ENCODE data around the gene ARHGEF3.

Gene ARHGEF3

GRCh38 chr3:56838448-56838847 lies 36.7 kb upstream of the ARHGEF3 start:
- CTCF ChIA-PET, result no interaction called here
- POLR2A ChIA-PET, result no interaction called here
- TF ChIP-seq NFRKB (IDR thresholded peaks at IDR 0.05) (no peak), FOXM1 (IDR thresholded peaks at IDR 0.05; ENCODE audit: borderline replicate concordance) (no peak), TARDBP (IDR thresholded peaks at IDR 0.05) (no peak), CTBP1 (IDR thresholded peaks at IDR 0.05; ENCODE audit: borderline replicate concordance) (no peak), LEF1 (IDR thresholded peaks at IDR 0.05; ENCODE audit: borderline replicate concordance) (no peak), ELF4 (IDR thresholded peaks at IDR 0.05) (no peak), SUZ12 (IDR thresholded peaks at IDR 0.05) (no peak), ZNF384 (IDR thresholded peaks at IDR 0.05) (no peak), ARNT (IDR thresholded peaks at IDR 0.05) (no peak), L3MBTL2 (conservative IDR thresholded peaks at IDR 0.05) (no peak), FOXA1 (IDR thresholded peaks at IDR 0.05) (no peak), BHLHE40 (IDR thresholded peaks at IDR 0.05; ENCODE audit: borderline replicate concordance) (no peak), FOXK2 (IDR thresholded peaks at IDR 0.05) (no peak), PKNOX1 (IDR thresholded peaks at IDR 0.05) (no peak), SP1 (IDR thresholded peaks at IDR 0.05) (no peak), HDGF (IDR thresholded peaks at IDR 0.05; ENCODE audit: borderline replicate concordance) (no peak)
- no peak for DNase-seq (ENCODE audit: extremely low spot score)

GRCh38 chr3:56837196-56837955 lies 35.6 kb upstream of the ARHGEF3 start:
- DNase-seq (ENCODE audit: extremely low spot score), result no peak
- no peak for TF ChIP-seq L3MBTL2 (conservative IDR thresholded peaks at IDR 0.05)
- ChIA-PET CTCF (no interaction called here), POLR2A (interaction anchor here (1.7 kb wide), 1 partner anchor 36 kb away, joined by 4 read pairs; no protein-coding TSS in a partner anchor)

- POLR2A ChIA-PET, result interaction anchor here (1.7 kb wide), 1 partner anchor 35 kb away, joined by 4 read pairs; no protein-coding TSS in a partner anchor
- no peak for TF ChIP-seq FOXM1 (IDR thresholded peaks at IDR 0.05; ENCODE audit: borderline replicate concordance)
- TF ChIP-seq TARDBP (IDR thresholded peaks at IDR 0.05), result no peak
- TF ChIP-seq ELF4 (IDR thresholded peaks at IDR 0.05), result no peak
- TF ChIP-seq PKNOX1 (IDR thresholded peaks at IDR 0.05), result no peak
- TF ChIP-seq L3MBTL2 (conservative IDR thresholded peaks at IDR 0.05), result no peak
- no peak for TF ChIP-seq FOXA1 (IDR thresholded peaks at IDR 0.05)
- TF ChIP-seq ZNF384 (IDR thresholded peaks at IDR 0.05), result no peak
- no peak for TF ChIP-seq LEF1 (IDR thresholded peaks at IDR 0.05; ENCODE audit: borderline replicate concordance)
- TF ChIP-seq ARNT (IDR thresholded peaks at IDR 0.05), result no peak
- no peak for TF ChIP-seq SUZ12 (IDR thresholded peaks at IDR 0.05)
These were observed 34.8 kb upstream of the ARHGEF3 start for GRCh38 chr3:56836276-56837163.

GRCh38 chr3:56835650-56836227 lies 34.0 kb upstream of the ARHGEF3 start:
- no peak for TF ChIP-seq BHLHE40 (IDR thresholded peaks at IDR 0.05; ENCODE audit: borderline replicate concordance)
- TF ChIP-seq ZNF384 (IDR thresholded peaks at IDR 0.05), result no peak
- no peak for TF ChIP-seq PKNOX1 (IDR thresholded peaks at IDR 0.05)
- TF ChIP-seq FOXA1 (IDR thresholded peaks at IDR 0.05), result no peak
- TF ChIP-seq SP1 (IDR thresholded peaks at IDR 0.05), result no peak
- no peak for TF ChIP-seq CTBP1 (IDR thresholded peaks at IDR 0.05; ENCODE audit: borderline replicate concordance)
- no peak for TF ChIP-seq ELF4 (IDR thresholded peaks at IDR 0.05)
- TF ChIP-seq LEF1 (IDR thresholded peaks at IDR 0.05; ENCODE audit: borderline replicate concordance), result no peak
- no peak for TF ChIP-seq FOXM1 (IDR thresholded peaks at IDR 0.05; ENCODE audit: borderline replicate concordance)
- no peak for TF ChIP-seq FOXK2 (IDR thresholded peaks at IDR 0.05)
- no peak for TF ChIP-seq ARNT (IDR thresholded peaks at IDR 0.05)
- no peak for TF ChIP-seq NFRKB (IDR thresholded peaks at IDR 0.05)
- TF ChIP-seq TARDBP (IDR thresholded peaks at IDR 0.05), result no peak
- TF ChIP-seq HDGF (IDR thresholded peaks at IDR 0.05; ENCODE audit: borderline replicate concordance), result no peak
- no peak for TF ChIP-seq SUZ12 (IDR thresholded peaks at IDR 0.05)
- TF ChIP-seq L3MBTL2 (conservative IDR thresholded peaks at IDR 0.05), result no peak
- no peak for DNase-seq (ENCODE audit: extremely low spot score)
- ChIA-PET CTCF (no interaction called here), POLR2A (no interaction called here)

More at GRCh38 chr3:56836276-56837163, 34.8 kb upstream of the ARHGEF3 start:
- no peak for DNase-seq (ENCODE audit: extremely low spot score)
- CTCF ChIA-PET, result no interaction called here

- POLR2A ChIA-PET, result no interaction called here
- CTCF ChIA-PET, result interaction anchor here (0.7 kb wide), 1 partner anchor 18 kb away, joined by 5 read pairs; no protein-coding TSS in a partner anchor
These were observed 31.8 kb upstream of the ARHGEF3 start for GRCh38 chr3:56833536-56833935.

More at GRCh38 chr3:56833536-56833935, 31.8 kb upstream of the ARHGEF3 start:
- TF ChIP-seq BHLHE40 (IDR thresholded peaks at IDR 0.05; ENCODE audit: borderline replicate concordance), result no peak
- no peak for TF ChIP-seq ELF4 (IDR thresholded peaks at IDR 0.05)
- no peak for TF ChIP-seq SUZ12 (IDR thresholded peaks at IDR 0.05)
- TF ChIP-seq FOXA1 (IDR thresholded peaks at IDR 0.05), result no peak
- no peak for TF ChIP-seq NFRKB (IDR thresholded peaks at IDR 0.05)
- TF ChIP-seq ZNF384 (IDR thresholded peaks at IDR 0.05), result no peak
- DNase-seq (ENCODE audit: extremely low spot score), result no peak
